HG03280 (cell line): ENCODE data around the gene MMP17.
A peak's percentile ranks its signal among the peaks of the same experiment; 100 is the strongest.

Experiments used
- ATAC-seq: cut with Tn5 transposase; IDR thresholded peaks from one replicate; pipeline ENCODE4 v1.9.1; 2021; ENCODE audit warnings: mild to moderate bottlenecking, moderate library complexity; ENCODE audit not compliant: unreplicated experiment

Gene MMP17

GRCh38 chr12:131892711-131893604, 64.8 kb downstream of the MMP17 start:
- no peak for ATAC-seq

GRCh38 chr12:131893605-131894312, 65.6 kb downstream of the MMP17 start:
- ATAC-seq: no peak

GRCh38 chr12:131894313-131894860, 66.2 kb downstream of the MMP17 start, which contains the start of gene ULK1:
ULK1 (plus strand) TSS chr12:131894622; CDS start chr12:131895002, 380 bp downstream.
- peak; percentile 82 for ATAC-seq

DNA sequence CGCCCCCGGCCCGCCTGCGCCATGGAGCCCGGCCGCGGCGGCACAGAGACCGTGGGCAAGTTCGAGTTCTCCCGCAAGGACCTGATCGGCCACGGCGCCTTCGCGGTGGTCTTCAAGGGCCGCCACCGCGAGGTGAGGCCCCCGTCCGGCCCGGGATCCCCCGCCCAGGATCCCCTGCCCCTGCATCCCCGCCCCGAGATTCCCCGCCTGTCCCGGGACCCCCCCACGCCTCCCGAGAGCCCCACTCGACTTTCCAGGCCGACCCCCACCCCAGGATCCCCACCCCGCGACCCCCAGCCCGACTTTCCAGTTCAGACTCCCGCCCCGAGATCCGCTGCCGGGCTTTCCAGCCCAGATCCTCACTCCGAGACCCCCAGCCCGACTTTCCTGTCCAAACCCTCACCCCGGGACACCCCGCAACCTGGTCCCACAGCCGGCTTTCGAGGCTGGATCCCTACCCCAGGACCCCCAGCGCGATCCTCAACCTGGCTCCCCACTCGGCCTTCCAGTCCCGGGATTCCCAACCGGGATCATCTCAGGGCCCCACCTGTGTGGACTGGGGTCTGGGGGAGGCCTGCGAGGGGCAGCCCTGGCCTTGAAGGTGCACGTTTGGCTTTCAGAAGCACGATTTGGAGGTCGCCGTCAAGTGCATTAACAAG, 66.9 kb downstream of the MMP17 start:
- no peak for ATAC-seq

DNA sequence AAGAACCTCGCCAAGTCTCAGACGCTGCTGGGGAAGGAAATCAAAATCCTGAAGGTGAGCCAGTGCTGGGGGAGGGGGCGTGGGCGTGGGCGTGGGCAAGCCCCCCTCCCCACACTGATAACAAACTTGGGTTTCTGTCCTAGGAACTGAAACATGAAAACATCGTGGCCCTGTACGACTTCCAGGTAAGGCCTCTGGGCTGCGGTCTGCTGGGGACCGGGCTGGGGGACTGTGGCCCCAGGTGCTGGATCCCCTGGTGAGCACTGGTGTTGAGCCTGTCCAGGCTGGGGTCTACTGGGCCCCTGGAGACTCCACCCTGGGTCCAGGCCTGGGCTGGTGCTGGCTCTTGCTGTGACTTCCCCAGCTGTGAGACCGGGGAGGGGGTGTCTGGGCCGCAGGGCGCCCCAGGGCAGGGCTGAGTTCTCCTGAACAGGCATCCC, 67.5 kb downstream of the MMP17 start:
- ATAC-seq: no peak

GRCh38 chr12:131896080-131896810, 68.1 kb downstream of the MMP17 start:
- peak; percentile 58 for ATAC-seq

DNA sequence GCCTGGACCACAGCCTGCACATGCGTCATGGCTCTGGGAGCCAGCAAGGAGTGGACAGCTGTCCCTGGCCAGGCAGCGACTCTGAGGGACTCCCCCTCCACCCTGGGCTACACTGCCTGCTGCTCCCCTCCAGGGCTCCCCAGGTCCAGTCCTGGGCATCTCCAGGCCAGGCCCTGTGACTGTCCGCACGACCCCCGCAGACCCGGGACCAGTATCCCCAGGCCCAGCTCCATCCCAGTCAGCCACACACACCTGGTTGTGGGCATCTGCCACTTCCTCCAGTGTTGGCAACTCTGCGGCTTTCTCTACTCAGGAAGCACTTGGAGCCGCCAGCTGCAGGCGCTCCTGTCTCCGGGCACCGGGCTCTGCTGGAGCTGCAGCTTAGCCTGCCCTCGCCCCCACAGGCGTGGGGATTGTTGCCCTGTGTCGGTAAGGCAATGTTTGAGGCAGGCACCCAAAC, 68.6 kb downstream of the MMP17 start:
- no peak for ATAC-seq

- no peak for ATAC-seq
Observed at GRCh38 chr12:131897276-131897675, 69.1 kb downstream of the MMP17 start.

- no peak for ATAC-seq
Observed at GRCh38 chr12:131897875-131898274, 69.7 kb downstream of the MMP17 start.

GRCh38 chr12:131900397-131900796, 72.2 kb downstream of the MMP17 start:
- no peak for ATAC-seq
